Heart left ventricle (tissue), 16 donors: ENCODE measurements around the gene MYLK4. TPM values are rescaled to one million over a fixed set of nuclear protein-coding genes. Genes with fewer than 3 reads are reported as not detected.

Experiments
- ATAC-seq, 4 donors: fragments of 200-7000 bp; cut with Tn5 transposase; one replicate each; pipeline ENCODE4 v1.9.1; 2020 to 2022; ENCODE audit warnings: moderate library complexity in 4 of 4, mild to moderate bottlenecking in 3 of 4, moderate number of reproducible peaks in 1 of 4
- DNase-seq, 5 donors: peaks; one replicate each; pipeline ENCODE4 v3.0.0-alpha.2; 2020
- H3K27ac ChIP-seq, 12 donors: fragments of 200-600 bp; sonication (generic) in 4 of 12; one replicate each; pipeline versions ENCODE4 v1.5.0 to v1.8.0; 2016 to 2022; ENCODE audit warnings: mild to moderate bottlenecking in 2 of 12
- H3K27me3 ChIP-seq, 9 donors: fragments of 200-600 bp; sonication (generic) in 2 of 9; one replicate each; pipeline versions ENCODE4 v1.5.1 to v1.8.0; 2016 to 2022; ENCODE audit warnings: mild to moderate bottlenecking in 3 of 9
- H3K36me3 ChIP-seq, 9 donors: fragments of 200-600 bp; sonication (generic) in 2 of 9; one replicate each; pipeline versions ENCODE4 v1.5.0 to v1.8.0; 2018 to 2022; ENCODE audit warnings: mild to moderate bottlenecking in 2 of 9
- H3K4me1 ChIP-seq, 12 donors: fragments of 200-600 bp; sonication (generic) in 4 of 12; one replicate each; pipeline versions ENCODE4 v1.5.0 to v1.8.0; 2016 to 2022; ENCODE audit warnings: mild to moderate bottlenecking in 3 of 12
- H3K4me3 ChIP-seq, 12 donors: fragments of 200-600 bp; sonication (generic) in 4 of 12; one replicate each; pipeline versions ENCODE4 v1.5.0 to v1.8.0; 2017 to 2022; ENCODE audit warnings: mild to moderate bottlenecking in 9 of 12, moderate library complexity in 4 of 12
- H3K9me3 ChIP-seq, 12 donors: fragments of 200-600 bp; sonication (generic) in 4 of 12; one replicate each; pipeline versions ENCODE4 v1.5.0 to v1.8.0; 2016 to 2022; ENCODE audit warnings: mild to moderate bottlenecking in 1 of 12
- POLR2A ChIP-seq, 2 donors: fragments of 450-650 bp; IDR thresholded peaks; one replicate each; pipeline ENCODE4 v1.6.1; 2017; ENCODE audit warnings: antibody characterized with exemption in 2 of 2, mild to moderate bottlenecking in 2 of 2, moderate library complexity in 2 of 2
- WGBS, 4 donors: extraction: QIAGEN DNeasy Blood & Tissue Kit in 2 of 4; methylation state at CpG; one replicate each; pipeline versions ENCODE4 v1.1.5 to v1.1.7; 2013 to 2018; 5-methylcytosine and 5-hydroxymethylcytosine counted together
- intact Hi-C, 10 donors: fragments of 100-400 bp; cut with DNase I; formaldehyde crosslinking; loops; one replicate each; pipeline versions ENCODE4 v1.11.1 to v1.14.2; 2022
- polyA plus RNA-seq, 2 donors: library from polyadenylated mRNA; stranded (reverse); fragments of 200-250 nt; gene quantifications; one replicate each; pipeline ENCODE4 v1.2.3, GENCODE V29; 2013
- total RNA-seq, 9 donors: library from RNA; depleted of rRNA in 2 of 9; stranded (reverse); fragments of >200 nt in 2 of 9; fragmentation: NEBNext Ultra II Directional in 3 of 9; extraction: Animal tissue kit (Norgen Biotek cat#: 25700) in 3 of 9; gene quantifications; one replicate each; pipeline versions ENCODE4 v1.1.0 to v1.2.4, GENCODE V29; 2016 to 2023
- TF ChIP-seq, protein P1 (sequence below), 12 donors: fragments of 200-600 bp; sonication (generic) in 4 of 12; IDR thresholded peaks; one replicate each; pipeline versions ENCODE4 v1.5.0 to v1.8.0; 2018 to 2022; ENCODE audit warnings: antibody characterized with exemption in 12 of 12, mild to moderate bottlenecking in 5 of 12
- donor health status: ischemic (EF 13 %, LVEDD 7.1; RV severe dilation, severe dysfunction).
- donor health status: healthy with polysubstance abuse.
- donor health status: DM: no; HTN: yes; CAD: no.
- donor health status: DM: no; HTN: no; CAD: no.
- donor health status: ischemic (EF 25% LVEDD 6.9; RV normal size, moderate dysfunction).
- donor health status: ischemic (EF 25% LVEDD 5.7; RV mildly dilated, moderate dysfunction).
- donor health status: healthy.
- donor health status: DM: yes; HTN: yes; CAD: no.
- donor health status: ischemic (EF 35%, LVEDD 5.7; RV mildly dilated, moderate dysfunction).
- donor health status: nonischemic (EF 11% LVEDD 7.7; RV severe dilation, severe dysfunction).
- donor health status: DM: yes; HTN: yes; CAD: no.
- donor health status: PGD.
- donor health status: ischemic (EF 29% LVEDD 5.4; RV normal size, mild dysfunction).
- donor health status: nonischemic (EF 23%, LVEDD 6.1; RV moderate dilation, normal function).

Gene MYLK4
- total and polyA plus RNA-seq, 11 donors: 0.14 to 1.6 (median 0.52) TPM

DNA sequence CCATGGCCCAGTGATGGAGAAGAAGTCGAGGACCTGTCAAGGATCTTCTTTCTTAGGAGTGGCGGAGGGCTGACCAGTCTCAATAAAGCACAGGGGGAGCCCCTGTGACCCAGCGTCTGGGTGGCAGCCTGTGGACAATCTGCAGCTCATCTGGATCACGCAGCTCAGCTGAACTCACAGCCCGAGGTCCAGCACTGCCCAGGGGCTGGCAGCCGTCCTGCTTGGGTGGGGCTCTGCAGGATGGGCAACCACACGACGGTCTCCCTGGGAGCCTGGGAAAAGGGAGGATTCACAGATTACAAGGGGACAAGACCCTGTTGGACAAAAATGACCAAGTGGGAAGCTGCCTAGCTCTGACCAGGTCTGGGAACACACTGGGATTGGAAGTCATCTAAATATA lies 110.8 kb downstream of the MYLK4 start:
- 62 to 84% (median 68%) methylated on average over 6 to 8 of the region's 8 CpGs for WGBS, 4 donors
- Histone ChIP-seq H3K27ac (no peak overlapping the region), H3K9me3 (no peaks in the 10 kb centered on the region), H3K36me3 (no peaks in the 10 kb centered on the region), H3K4me1 (peaks cover 0 to 4% (median 2%) of the 10 kb centered on the region in 12 donors), H3K4me3 (no peak overlapping the region), H3K27me3 (peaks cover 0 to 14% (median 0%) of the 10 kb centered on the region in 9 donors)
- intact Hi-C loops: loop anchor here in 9 of 10 donors (5.0 to 10.0 kb wide), 10 partner anchors 165 to 1038 kb away; no protein-coding TSS in a partner anchor
- no peak for TF ChIP-seq POLR2A (IDR thresholded peaks at IDR 0.05)
- TF ChIP-seq, protein P1, sequence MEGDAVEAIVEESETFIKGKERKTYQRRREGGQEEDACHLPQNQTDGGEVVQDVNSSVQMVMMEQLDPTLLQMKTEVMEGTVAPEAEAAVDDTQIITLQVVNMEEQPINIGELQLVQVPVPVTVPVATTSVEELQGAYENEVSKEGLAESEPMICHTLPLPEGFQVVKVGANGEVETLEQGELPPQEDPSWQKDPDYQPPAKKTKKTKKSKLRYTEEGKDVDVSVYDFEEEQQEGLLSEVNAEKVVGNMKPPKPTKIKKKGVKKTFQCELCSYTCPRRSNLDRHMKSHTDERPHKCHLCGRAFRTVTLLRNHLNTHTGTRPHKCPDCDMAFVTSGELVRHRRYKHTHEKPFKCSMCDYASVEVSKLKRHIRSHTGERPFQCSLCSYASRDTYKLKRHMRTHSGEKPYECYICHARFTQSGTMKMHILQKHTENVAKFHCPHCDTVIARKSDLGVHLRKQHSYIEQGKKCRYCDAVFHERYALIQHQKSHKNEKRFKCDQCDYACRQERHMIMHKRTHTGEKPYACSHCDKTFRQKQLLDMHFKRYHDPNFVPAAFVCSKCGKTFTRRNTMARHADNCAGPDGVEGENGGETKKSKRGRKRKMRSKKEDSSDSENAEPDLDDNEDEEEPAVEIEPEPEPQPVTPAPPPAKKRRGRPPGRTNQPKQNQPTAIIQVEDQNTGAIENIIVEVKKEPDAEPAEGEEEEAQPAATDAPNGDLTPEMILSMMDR (IDR thresholded peaks at IDR 0.05): no peak
- DNase-seq (no peak), ATAC-seq (peak in 1 of 4 donors; percentile 39)

DNA sequence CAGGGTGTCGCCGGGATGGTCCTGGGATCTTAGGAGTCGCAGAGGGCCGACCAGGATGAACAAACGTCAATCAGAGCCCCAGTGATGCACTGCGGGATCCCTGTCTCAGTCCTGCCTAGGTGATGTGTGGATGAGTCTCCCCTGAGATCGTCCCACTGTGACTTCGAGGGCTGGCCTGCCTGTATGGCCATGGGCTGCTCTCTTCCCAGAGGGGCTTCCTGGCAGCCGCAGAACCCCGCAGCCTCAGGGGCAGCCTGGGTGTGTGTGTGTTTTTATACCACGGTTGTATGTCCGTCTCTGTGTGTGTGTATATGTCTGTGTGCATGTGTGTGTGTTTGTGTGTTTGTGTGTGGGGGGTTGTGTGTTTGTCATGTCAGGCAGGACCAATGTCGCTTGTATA lies 111.6 kb downstream of the MYLK4 start:
- WGBS, 4 donors: 87 to 93% (median 91%) methylated on average over 11 to 13 of the region's 13 CpGs
- ATAC-seq: no peak

DNA sequence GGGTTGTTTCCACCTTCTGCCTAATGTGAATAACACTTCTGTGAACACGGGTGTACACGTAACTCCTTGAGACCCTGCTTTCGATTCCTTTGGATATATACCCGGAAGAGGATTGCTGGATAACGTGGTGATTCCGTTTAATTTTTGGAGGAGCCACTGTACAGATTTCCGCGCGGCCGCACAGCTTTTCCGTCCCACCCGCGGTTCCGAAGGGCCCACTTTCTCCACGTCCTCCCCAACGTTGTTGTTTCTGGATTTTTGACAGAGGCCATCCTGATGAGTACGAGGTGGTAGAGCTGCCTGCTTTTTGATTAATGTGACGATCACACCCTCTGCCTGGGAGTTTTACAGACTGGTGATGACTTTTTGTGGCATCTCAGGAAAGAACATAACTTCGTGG lies 114.0 kb downstream of the MYLK4 start:
- Histone ChIP-seq H3K36me3 (no peaks in the 10 kb centered on the region), H3K27me3 (peaks cover 0 to 14% (median 0%) of the 10 kb centered on the region in 9 donors), H3K4me3 (no peak overlapping the region), H3K9me3 (no peaks in the 10 kb centered on the region), H3K27ac (no peak overlapping the region), H3K4me1 (peaks cover 0 to 34% (median 15%) of the 10 kb centered on the region in 12 donors)
- no peak for ATAC-seq
- intact Hi-C loops: loop anchor here in 9 of 10 donors (5.0 to 10.0 kb wide), 9 partner anchors 162 to 1034 kb away; no protein-coding TSS in a partner anchor
- TF ChIP-seq, protein P1 (IDR thresholded peaks at IDR 0.05): no peak
- TF ChIP-seq POLR2A (IDR thresholded peaks at IDR 0.05): no peak
- DNase-seq: no peak
- 95 to 99% (median 96%) methylated on average over 19 of the region's 19 CpGs for WGBS, 4 donors

More for the DNA sequence above, 111.6 kb downstream of the MYLK4 start:
- Histone ChIP-seq H3K27me3 (peaks cover 0 to 14% (median 0%) of the 10 kb centered on the region in 9 donors), H3K4me3 (no peak overlapping the region), H3K27ac (no peak overlapping the region), H3K4me1 (peaks cover 0 to 11% (median 6%) of the 10 kb centered on the region in 12 donors), H3K9me3 (no peaks in the 10 kb centered on the region), H3K36me3 (no peaks in the 10 kb centered on the region)
- DNase-seq: no peak
- no peak for TF ChIP-seq POLR2A (IDR thresholded peaks at IDR 0.05)
- TF ChIP-seq, protein P1 (IDR thresholded peaks at IDR 0.05): no peak
- intact Hi-C loops: loop anchor here in 9 of 10 donors (5.0 to 10.0 kb wide), 9 partner anchors 164 to 1037 kb away; no protein-coding TSS in a partner anchor

DNA sequence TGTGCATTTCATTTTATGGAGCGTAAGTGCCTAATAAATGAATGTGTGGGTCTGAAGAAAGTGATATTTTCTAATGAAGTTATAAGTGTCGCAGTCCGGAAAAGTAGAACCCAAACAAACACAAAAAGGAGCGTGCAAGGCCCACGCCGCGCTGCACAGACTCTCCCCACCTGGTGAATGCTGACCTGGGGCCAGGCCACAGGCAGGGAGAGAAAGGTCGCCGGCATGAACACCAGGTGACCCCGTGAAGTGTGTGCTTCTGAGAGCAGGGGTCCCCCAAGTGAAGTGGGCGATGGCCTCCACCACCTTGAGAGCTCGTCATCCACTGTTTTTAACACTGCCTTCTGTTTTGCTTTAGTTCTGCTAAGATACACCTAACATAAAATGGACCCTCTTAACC lies 114.8 kb downstream of the MYLK4 start:
- peaks cover 0 to 34% (median 15%) of the 10 kb centered on the region in 12 donors for H3K4me1 ChIP-seq

More for the DNA sequence above, 114.8 kb downstream of the MYLK4 start:
- intact Hi-C loops: loop anchor here (2.0 to 10.0 kb wide), 11 partner anchors 161 to 1039 kb away; no protein-coding TSS in a partner anchor
- 94 to 98% (median 96%) methylated on average over 12 of the region's 12 CpGs for WGBS, 4 donors
- no peak overlapping the region for H3K27ac ChIP-seq
- no peak for DNase-seq
- no peak for TF ChIP-seq POLR2A (IDR thresholded peaks at IDR 0.05)
- TF ChIP-seq, protein P1 (IDR thresholded peaks at IDR 0.05): no peak
- no peaks in the 10 kb centered on the region for H3K9me3 ChIP-seq
- H3K4me3 ChIP-seq: no peak overlapping the region
- H3K27me3 ChIP-seq: peaks cover 0 to 9% (median 0%) of the 10 kb centered on the region in 9 donors
- H3K36me3 ChIP-seq: no peaks in the 10 kb centered on the region
- no peak for ATAC-seq
